NCI-H1105 (cell line): Measurements from ENCODE around the gene FADS2.
"Not testable (repeated sequence)": the region's sequence is repeated elsewhere in the genome, so short reads cannot be mapped to it uniquely, and the experiment has no call there.

Experiments
- DNase-seq: peaks from one replicate; lab custom pipeline; 2025; lab: John Stamatoyannopoulos, UW

The FADS2 gene

GRCh38 chr11:61868571-61869428 is 40.7 kb downstream of the FADS2 start:
- DNase-seq = no peak

GRCh38 chr11:61869429-61869707 is 41.3 kb downstream of the FADS2 start:
- no peak for DNase-seq

GRCh38 chr11:61869708-61870451 is 41.8 kb downstream of the FADS2 start:
- DNase-seq = no peak

- DNase-seq = no peak
Observed at GRCh38 chr11:61870541-61871031, 42.5 kb downstream of the FADS2 start.

- peak; percentile 74 for DNase-seq
Observed at GRCh38 chr11:61871158-61871597, 43.1 kb downstream of the FADS2 start.

DNA sequence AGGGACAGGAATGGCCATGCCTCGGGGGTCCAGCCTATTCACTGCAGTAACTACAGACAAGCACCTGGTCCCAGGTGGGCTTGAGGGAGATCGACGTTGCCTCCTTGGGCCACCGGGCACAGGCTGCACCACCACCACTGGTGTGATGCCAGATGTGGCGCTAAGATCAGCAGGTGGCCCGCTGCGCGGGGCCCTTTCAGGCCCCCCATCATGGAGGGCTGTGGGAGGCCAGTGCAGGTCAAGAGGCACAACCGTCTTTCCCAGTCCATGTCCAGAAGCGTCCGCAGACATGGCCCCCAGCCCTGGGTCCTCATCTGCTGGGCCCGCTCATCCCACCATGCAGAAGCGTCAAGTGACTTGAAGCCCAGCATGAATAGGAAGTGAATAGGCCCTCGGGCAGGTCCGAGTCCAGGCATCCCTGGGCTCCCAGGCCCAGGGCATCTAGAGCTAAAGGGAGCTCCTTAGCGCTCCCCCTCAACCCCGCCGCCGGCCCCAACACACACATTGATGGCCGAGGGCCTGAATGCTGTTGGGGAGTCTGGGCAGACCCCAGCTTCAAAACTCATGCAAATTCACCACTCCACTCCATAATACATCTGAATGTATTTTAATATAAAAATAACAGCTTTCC is 45.0 kb downstream of the FADS2 start:
- no peak for DNase-seq

- no peak for DNase-seq
Observed at GRCh38 chr11:61873588-61874376, 45.7 kb downstream of the FADS2 start.

DNA sequence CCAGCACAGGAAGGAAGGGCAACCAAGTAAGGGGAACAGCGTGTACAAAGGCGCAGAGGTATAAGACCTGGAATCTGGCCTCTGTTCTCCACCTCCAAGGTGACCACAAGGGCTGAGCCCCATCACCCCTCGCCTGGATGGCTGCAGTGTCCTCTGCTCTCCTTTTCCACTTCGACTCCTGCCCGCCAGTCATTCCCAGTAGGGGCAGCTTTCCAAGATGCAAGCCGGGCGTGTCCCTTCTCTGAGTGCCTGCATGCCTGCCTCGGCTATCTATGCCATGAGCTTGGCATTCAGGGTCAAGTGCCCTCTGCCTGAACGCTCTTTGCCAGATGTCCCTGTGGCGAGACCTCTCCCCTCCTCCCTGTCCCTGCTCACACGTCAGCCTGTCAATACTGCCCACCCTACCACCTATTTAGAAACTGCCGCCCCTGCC is 46.3 kb downstream of the FADS2 start:
- no peak for DNase-seq

GRCh38 chr11:61874853-61875252 is 46.8 kb downstream of the FADS2 start:
- no peak for DNase-seq

DNA sequence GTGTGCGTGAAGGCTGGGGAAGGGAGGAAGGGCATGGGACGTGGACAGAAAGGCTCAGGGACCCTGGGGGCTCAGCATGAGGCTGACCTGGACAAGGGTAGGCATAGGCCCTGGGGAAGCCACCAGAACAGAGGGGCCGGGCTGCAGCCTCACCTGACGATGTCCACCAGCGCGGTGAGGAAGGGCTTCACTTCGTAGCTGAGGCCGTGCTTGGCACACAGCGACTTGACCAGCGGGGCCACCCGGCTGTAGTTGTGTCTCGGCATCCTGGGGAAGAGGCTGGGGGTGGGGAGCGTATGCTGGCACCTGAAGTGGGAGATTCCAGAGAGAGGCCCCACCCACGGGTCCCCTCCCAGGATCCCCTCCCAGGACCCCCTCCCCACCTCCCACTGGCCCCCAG is 47.6 kb downstream of the FADS2 start:
- DNase-seq = no peak

DNA sequence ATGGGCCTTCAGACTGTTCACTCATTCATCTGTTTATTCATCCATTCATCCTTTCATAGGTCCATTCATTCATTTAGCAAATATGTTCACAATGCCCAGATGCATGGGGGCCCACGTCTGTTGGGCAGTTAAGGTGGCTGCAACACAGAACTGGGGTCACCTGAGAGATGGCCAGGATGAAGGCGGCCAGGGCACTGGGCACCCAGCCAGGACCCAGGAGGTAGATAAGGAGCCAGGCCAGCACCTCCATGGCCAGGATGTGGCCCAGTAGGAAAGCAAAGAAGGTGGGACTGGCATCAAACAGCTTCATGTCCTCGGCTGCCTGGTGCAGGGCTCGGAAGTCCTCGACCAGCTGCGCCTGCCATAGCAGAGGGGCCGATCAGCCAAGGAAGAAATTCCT is 51.1 kb downstream of the FADS2 start:
- DNase-seq = no peak

GRCh38 chr11:61880031-61880430 is 51.9 kb downstream of the FADS2 start:
- no peak for DNase-seq

DNA sequence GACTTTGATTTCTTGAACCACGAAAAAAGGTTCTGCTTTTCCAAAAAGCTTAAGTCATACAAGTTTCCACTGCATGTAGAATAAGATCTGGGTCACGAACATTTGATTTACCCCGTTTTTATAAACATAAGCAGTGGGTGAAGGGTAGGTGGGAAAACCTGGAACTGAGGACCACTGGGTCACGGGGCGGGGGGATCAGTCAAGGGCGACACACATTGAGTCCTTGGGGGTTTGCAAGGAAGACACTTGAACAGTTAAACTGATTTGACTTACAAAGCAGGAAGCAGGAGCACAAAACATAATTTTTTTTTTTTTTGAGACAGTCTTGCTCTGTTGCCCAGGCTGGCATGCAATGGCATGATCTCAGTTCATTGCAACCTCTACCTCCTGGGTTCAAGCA is 52.4 kb downstream of the FADS2 start:
- DNase-seq = no peak

DNA sequence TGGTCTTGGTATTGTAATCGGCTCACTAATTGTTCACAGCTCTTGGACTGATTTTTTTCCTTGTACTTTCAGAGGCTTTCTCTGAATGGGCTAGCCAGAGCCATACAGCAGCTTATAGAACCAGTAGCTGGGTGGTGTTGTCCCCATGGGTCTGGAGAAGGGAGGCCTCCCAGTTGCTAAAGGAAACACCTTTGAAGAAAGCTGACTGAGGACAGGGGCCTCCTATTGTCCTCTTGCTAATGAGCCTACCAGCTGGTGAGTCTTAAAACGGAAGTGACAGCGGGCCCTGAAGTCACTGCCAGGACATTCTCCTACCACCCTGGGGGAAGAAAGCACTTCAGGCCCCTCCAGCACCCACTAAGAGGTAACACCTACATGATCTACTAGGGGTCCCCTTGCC is 53.3 kb downstream of the FADS2 start:
- DNase-seq = no peak

- not testable (repeated sequence) for DNase-seq
Observed at GRCh38 chr11:61882267-61882666, 54.2 kb downstream of the FADS2 start.

- no peak for DNase-seq
Observed at GRCh38 chr11:61882879-61883278, 54.8 kb downstream of the FADS2 start.

GRCh38 chr11:61883327-61883726 is 55.2 kb downstream of the FADS2 start:
- no peak for DNase-seq

GRCh38 chr11:61883947-61884346 is 55.8 kb downstream of the FADS2 start:
- DNase-seq = no peak

- peak; percentile 18 for DNase-seq
Observed at GRCh38 chr11:61885166-61885778, 57.2 kb downstream of the FADS2 start.

DNA sequence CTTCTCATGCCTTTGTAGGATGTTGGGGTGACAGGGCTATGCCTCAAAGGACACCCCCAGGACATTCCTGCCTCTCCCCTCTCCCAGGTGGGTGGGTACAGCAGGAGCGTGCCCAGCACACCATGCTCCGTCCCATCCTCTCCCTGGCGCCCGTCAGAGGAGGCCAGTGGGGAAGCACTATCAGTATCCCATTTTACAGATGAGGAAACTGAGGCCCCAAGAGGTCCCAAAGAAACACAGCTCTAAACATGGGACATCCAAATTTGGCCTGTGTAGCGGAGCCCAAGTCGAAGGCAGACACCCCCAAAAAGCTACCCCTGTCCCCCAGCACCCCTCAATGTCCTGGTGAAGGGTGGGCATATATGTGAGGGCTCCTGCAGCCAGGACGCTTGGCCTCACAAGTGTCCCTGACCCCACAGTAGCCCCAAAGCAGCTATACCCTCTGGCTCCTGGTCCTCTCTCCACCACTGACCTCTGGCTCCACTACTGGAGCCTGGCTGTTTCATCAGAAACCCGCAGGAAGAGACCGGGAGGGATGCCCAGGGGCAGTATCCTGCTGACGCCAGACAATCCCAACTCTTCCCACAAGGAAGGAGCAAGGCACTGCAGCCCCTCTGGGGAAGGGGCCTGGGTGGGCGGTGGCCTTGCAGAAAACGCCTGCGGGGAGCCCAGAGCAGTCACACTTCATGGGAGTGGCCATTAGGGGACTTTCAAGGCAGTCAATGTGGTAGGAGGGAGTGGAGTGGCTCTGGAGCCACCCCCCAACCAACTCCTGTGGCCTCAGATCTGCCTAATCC is 57.9 kb downstream of the FADS2 start:
- DNase-seq = no peak

- DNase-seq = no peak
Observed at GRCh38 chr11:61886643-61887042, 58.5 kb downstream of the FADS2 start.
